NCI-H2029 (cell line): ENCODE results near the gene DCAF17.

Source experiments
- DNase-seq: peaks from one replicate; lab custom pipeline; 2025; lab: John Stamatoyannopoulos, UW

The DCAF17 gene

GRCh38 chr2:171434013-171434989 lies at the start of gene DCAF17:
TSS of gene DCAF17 (plus strand) at chr2:171434226. CDS start at chr2:171434578, 352 bp downstream.
- peak; percentile 90 for DNase-seq

DNA sequence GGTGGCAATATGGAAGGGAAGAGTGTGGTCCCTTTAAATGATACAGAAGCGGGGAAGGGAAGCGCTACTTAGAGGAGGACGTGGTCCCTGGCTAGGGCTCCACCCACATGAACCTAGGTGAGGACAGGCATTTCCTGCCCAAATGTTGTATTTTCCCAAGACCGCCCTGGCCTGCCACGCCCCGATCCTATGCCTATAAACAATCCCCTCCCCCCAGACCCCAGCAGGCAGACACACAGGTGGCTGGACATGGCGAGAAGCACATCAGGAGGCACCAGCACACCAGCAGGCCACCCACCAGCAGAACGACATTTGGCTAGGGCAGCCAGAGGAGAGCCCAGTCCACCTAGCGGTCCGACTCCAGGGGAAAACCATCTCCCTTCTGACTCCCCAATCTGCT lies 47.4 kb upstream of the DCAF17 start:
- no peak for DNase-seq

DNA sequence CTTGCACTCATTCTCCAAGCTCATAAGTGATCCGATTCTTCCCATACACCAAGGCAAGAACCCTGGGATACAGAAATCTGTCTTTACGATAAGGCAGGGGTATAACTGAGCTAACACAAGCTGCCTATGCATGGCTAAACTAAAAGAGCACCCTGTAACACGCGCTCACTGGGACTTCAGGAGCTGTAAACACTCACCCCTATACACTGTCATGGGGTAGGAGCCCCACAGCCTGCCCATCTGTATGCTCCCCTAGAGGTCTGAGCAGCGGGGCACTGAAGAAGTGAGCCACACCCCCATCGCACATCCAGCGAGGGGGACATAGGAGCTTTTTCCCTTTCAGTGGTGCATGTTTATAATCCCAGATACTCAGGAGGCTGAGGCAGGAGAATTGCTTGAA lies 47.0 kb upstream of the DCAF17 start:
- no peak for DNase-seq

GRCh38 chr2:171389325-171389724 lies 44.7 kb upstream of the DCAF17 start:
- no peak for DNase-seq

DNA sequence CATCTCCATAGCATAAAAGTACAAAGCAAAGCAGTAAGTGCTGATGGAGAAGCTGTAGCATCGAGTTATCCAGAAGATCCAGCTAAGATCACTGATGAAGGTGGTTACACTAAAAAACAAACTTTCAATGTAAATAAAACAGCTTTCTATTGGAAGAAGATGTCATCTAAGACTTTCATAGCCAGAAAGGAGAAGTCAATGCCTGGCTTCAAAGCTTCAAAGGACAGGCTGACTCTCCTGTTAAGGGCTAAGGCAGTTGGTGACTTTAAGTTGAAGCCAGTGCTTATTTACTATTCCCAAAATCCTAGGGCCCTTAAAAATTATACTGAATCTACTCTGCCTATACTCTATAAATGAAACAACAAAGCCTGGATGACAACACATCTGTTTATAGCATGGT lies 44.2 kb upstream of the DCAF17 start:
- no peak for DNase-seq

- no peak for DNase-seq
These were observed 43.0 kb upstream of the DCAF17 start for GRCh38 chr2:171390941-171391516.

DNA sequence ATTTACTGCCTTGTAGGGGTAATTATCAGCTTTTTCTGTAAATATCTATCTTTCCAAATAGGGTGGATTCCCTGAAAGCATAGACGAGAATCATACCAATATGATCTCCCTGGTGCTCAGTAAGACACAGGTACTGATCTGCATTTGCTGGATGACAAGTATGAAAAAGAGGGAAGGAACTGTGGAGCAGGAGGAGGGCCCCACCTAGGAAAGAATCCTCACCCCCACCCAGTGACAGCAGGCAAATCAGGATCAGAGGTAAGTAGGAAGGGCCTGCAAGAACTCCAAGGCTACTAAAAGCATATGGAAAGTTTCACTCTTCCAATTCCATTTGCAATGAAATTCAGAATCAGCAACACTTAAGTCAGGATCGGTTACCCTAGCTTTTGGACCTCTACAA lies 42.5 kb upstream of the DCAF17 start:
- no peak for DNase-seq

- no peak for DNase-seq
These were observed 40.5 kb upstream of the DCAF17 start for GRCh38 chr2:171393487-171393886.

DNA sequence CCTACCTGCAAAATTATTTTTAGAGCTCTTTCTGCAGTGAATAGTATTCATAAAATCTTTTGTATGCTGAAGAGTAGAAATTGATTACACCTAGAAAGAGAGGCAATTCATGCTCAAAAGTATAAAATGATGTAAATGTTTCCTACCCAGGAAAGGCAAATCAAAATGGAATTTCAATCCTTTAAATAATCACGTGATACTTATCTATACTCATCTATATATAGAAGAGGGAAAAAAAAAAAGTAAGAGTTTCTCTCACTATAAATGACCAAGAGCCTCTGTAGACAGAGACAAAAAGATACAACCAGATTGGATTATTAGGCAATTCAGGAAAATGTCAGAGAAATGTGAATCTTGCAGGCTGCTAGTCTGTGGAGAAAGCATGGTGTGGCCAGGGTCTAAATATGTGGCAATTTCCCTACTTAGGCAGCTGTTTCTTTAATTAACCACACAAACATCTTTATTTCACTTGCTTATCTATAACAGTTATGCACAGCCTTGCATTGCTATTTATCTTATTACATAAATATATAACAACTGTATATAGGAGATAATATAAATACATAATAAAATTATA lies 39.8 kb upstream of the DCAF17 start:
- DNase-seq, result no peak

- DNase-seq, result no peak
These were observed 34.7 kb upstream of the DCAF17 start for GRCh38 chr2:171399292-171399691.

- no peak for DNase-seq
These were observed 33.6 kb upstream of the DCAF17 start for GRCh38 chr2:171400395-171400794.

DNA sequence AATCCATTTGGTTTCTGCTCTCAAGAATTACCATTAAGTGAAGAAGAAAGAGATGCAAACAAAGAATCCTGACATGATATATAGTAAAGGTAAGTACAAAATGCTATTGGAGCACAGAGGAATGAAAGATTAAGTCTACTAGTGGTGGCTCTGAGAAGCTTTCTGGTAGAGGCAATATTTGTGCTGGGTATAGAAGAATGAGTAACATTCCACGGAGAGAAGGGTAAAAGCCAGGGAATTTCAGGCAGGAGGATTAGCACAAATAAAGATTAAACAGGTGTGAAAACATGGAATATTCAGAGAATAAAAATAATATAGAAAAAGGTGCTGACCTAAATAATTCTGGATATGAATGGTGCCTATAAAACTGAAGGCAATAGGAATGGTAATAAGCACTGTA lies 32.1 kb upstream of the DCAF17 start:
- DNase-seq, result no peak

GRCh38 chr2:171402906-171403580 lies 31.0 kb upstream of the DCAF17 start:
- DNase-seq, result no peak

- no peak for DNase-seq
These were observed 29.8 kb upstream of the DCAF17 start for GRCh38 chr2:171404261-171404660.

- no peak for DNase-seq
These were observed 29.3 kb upstream of the DCAF17 start for GRCh38 chr2:171404719-171405118.

DNA sequence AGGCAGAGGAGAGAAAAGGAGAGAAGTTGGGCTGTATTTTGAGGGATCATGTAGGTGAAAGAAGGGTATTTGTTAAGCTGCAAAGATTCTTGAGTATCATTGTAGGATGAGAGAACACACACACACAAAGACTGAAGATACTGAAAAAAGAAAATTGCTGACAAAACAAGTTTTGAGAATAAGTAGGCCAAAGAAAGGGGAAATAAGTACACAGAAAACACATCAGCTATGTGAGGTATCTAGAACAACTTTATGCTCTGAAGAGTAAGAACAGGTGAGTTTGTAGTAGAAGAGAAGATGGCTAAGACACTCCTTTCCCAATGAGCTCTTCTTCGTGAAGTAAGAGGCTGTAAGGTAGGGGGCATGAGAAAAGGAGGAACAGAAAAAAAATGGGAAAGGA lies 28.5 kb upstream of the DCAF17 start:
- no peak for DNase-seq

- DNase-seq, result no peak
These were observed 28.0 kb upstream of the DCAF17 start for GRCh38 chr2:171406044-171406443.

DNA sequence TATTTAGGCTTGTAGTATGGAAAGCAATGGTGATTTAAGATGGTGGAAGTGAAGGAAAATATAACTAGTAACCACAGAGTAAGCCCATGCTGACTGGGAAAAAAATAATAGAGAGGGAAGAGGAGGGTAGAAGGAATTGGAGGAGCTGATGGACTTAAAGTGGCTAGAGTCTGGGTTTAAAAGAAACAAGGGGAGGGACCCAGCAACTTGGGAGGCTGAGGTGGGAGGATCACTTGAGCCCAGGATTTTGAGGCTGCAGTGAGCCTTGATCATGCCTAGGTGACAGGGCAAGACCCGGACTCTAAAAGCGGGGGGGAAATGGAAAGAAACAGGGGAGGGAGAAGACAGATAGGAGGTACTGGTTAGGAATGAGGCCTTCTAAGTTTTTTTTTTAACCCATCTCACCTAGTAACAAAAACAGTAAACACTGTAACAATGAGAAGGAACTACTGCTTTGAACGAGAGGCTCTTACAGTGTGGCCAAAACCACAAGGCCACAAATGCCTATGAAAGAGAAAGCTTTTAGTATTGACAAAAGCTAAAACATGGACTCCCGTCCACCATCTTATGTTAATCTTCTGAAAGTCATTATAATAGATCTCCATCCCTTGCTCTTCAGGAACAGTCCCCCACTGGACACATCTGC lies 26.9 kb upstream of the DCAF17 start:
- DNase-seq, result no peak

DNA sequence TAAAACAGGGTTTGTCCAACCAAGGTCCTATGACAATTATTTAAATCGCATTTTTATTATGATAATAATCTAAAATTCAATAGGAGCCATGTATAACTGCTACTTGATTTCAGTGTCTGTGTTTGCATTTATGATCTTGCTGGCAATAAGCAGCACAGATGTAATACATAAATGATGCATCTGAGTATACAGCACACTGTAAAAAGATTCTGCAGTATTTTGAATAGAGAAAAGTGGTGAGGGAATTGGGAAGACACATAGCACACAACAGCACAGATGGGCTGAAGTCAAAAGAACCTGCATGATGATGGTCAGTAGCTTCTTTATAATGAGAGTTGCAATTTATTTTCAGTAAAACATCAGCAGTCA lies 26.4 kb upstream of the DCAF17 start:
- DNase-seq, result no peak

- DNase-seq, result no peak
These were observed 24.5 kb upstream of the DCAF17 start for GRCh38 chr2:171409436-171409971.

DNA sequence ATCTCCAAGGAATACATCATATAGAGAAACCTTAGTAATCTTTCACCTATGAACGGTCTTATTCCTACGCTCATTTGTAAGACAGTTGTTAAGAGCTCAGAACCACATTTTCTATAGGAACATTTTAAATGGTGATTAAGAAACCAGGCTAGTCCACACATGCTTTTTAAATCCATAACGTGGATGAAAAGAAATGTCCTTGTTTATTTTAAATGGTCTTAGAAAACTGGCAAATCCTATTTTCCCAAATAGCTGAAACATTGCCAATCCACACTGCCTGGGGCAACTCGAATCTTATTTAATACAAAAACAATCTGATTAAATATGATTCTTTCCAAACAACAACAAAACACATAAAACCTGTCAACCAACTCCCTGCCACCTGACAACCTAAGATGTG lies 23.9 kb upstream of the DCAF17 start:
- no peak for DNase-seq

DNA sequence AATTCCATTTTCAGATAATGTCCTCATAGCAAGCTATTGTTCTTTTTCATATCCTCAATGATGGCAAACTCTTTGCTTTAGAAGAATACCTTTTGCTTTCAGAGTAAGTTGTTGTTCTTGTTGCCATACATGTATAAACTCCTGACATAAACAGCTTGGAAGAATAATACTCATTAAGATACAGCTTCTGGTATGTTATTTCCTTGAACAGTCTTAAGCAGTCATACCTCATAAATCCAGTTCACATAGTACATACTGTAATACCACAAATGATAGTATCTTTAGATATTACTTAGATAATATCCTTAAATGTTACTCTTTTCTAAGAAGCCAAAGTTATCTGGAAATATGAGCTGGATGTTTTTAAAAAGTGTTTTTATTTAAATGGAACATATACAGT lies 23.4 kb upstream of the DCAF17 start:
- DNase-seq, result no peak
